HUES48 (cell line): ENCODE measurements around the gene CNTN1.
"Not testable (repeated sequence)": the region's sequence is repeated elsewhere in the genome, so short reads cannot be mapped to it uniquely, and the experiment has no call there.

Experiments
- H3K27ac ChIP-seq: one replicate; pipeline ENCODE4 v1.7.0; 2013; ENCODE audit warnings: low read depth, low read length, inconsistent platforms
- H3K27me3 ChIP-seq: 2 replicates; pipeline ENCODE4 v1.6.1; 2013; ENCODE audit warnings: mild to moderate bottlenecking, low read length; ENCODE audit not compliant: control insufficient read depth, insufficient read depth
- H3K36me3 ChIP-seq: 2 replicates; pipeline ENCODE4 v1.6.1; 2013; ENCODE audit warnings: low read length; ENCODE audit not compliant: control insufficient read depth, insufficient read depth
- H3K4me1 ChIP-seq: 2 replicates; pipeline ENCODE4 v1.6.1; 2013; ENCODE audit warnings: mild to moderate bottlenecking, low read length; ENCODE audit not compliant: control insufficient read depth, insufficient read depth
- H3K4me3 ChIP-seq: 2 replicates; pipeline ENCODE4 v1.5.1; 2013; ENCODE audit warnings: mild to moderate bottlenecking, low read depth, low read length
- H3K9ac ChIP-seq: 2 replicates; pipeline ENCODE4 v1.6.1; 2013; ENCODE audit warnings: mild to moderate bottlenecking, low read depth, low read length, moderate library complexity
- H3K9me3 ChIP-seq: 2 replicates; pipeline ENCODE4 v1.6.1; 2013; ENCODE audit warnings: low read length; ENCODE audit not compliant: control insufficient read depth, insufficient read depth

CNTN1 gene

GRCh38 chr12:41055875-41056577 lies 363.8 kb downstream of the CNTN1 start:
- H3K4me1 ChIP-seq, result no peaks in the 10 kb centered on the region
- H3K9me3 ChIP-seq, result no peaks in the 10 kb centered on the region
- H3K4me3 ChIP-seq, result no peak overlapping the region
- H3K27ac ChIP-seq, result no peak overlapping the region
- H3K36me3 ChIP-seq, result no peaks in the 10 kb centered on the region
- H3K9ac ChIP-seq, result no peak overlapping the region
- no peaks in the 10 kb centered on the region for H3K27me3 ChIP-seq

DNA sequence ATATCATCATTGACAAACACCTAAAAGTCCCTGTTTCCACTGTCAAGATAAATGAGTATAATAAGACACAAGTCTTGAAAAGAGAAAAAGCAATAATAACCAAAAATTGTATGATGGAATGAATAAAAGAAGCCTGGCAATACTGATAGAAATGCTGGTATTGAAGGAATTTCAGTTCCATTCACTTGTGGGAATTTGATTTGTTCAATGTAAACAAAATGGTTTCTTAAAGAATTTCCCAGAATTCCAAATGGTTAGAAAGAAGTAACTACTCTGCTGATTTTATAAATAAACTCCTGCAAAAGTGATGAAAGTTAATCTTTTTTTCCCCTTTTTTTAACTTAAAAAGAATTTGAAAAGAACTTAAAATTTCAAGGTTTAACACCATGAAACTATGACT lies 366.0 kb downstream of the CNTN1 start:
- Histone ChIP-seq H3K27ac (no peak overlapping the region), H3K4me1 (no peaks in the 10 kb centered on the region), H3K9me3 (no peaks in the 10 kb centered on the region), H3K36me3 (no peaks in the 10 kb centered on the region), H3K9ac (no peak overlapping the region), H3K4me3 (no peak overlapping the region), H3K27me3 (no peaks in the 10 kb centered on the region)

- no peak overlapping the region for H3K9ac ChIP-seq
- H3K9me3 ChIP-seq, result no peaks in the 10 kb centered on the region
- no peaks in the 10 kb centered on the region for H3K27me3 ChIP-seq
- no peak overlapping the region for H3K4me3 ChIP-seq
- no peaks in the 10 kb centered on the region for H3K4me1 ChIP-seq
- no peak overlapping the region for H3K27ac ChIP-seq
- H3K36me3 ChIP-seq, result no peaks in the 10 kb centered on the region
Measured at GRCh38 chr12:41061192-41061591, 369.0 kb downstream of the CNTN1 start.

- H3K27ac ChIP-seq, result no peak overlapping the region
- no peaks in the 10 kb centered on the region for H3K27me3 ChIP-seq
- H3K9me3 ChIP-seq, result no peaks in the 10 kb centered on the region
- H3K4me1 ChIP-seq, result 0 out of 2 replicates have a peak, but pooled peaks cover 8% of the 10 kb centered on the region
- no peaks in the 10 kb centered on the region for H3K36me3 ChIP-seq
- H3K9ac ChIP-seq, result no peak overlapping the region
- no peak overlapping the region for H3K4me3 ChIP-seq
Measured at GRCh38 chr12:41064411-41064810, 372.2 kb downstream of the CNTN1 start.

DNA sequence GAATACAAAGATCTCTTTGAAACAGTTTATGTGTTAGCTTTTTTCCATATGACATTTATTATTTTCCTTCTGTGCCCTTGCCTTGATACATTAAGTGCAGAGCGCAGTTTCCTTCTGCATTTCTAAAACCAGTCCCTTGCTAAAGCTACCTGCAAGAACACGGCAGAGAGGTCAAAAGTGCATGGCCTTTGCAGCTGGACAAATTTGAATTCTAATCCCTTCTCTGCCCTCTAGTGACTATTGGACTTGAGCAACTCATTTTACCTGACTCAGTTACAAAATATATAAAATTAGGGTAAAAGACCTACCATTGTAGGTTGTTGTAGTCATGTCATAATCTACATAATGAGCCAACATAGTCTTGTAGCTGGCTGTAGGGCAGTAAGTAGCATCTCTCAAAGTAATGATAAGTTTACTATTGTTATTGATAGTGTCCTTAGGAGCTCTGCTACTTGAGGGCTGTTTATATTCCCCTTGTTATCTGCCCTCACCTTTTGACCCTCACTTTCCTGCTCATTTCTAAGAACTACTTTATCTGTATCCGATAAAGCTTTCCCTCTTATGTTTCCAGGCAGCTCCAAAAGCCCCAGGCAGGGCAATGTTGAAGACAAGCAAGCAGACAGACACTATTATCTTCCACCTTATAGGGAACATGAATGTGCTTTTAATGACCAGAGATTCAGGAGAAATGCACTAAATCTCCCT lies 375.9 kb downstream of the CNTN1 start:
- no peak overlapping the region for H3K27ac ChIP-seq

GRCh38 chr12:41073633-41074472 lies 381.6 kb downstream of the CNTN1 start:
- no peak overlapping the region for H3K27ac ChIP-seq
- no peaks in the 10 kb centered on the region for H3K36me3 ChIP-seq
- H3K4me3 ChIP-seq, result no peak overlapping the region
- no peaks in the 10 kb centered on the region for H3K9me3 ChIP-seq
- H3K27me3 ChIP-seq, result no peaks in the 10 kb centered on the region
- no peaks in the 10 kb centered on the region for H3K4me1 ChIP-seq
- no peak overlapping the region for H3K9ac ChIP-seq

More for the DNA sequence above, 375.9 kb downstream of the CNTN1 start:
- H3K4me1 ChIP-seq, result 0 out of 2 replicates have a peak, but pooled peaks cover 8% of the 10 kb centered on the region
- H3K9me3 ChIP-seq, result no peaks in the 10 kb centered on the region
- no peak overlapping the region for H3K9ac ChIP-seq
- H3K4me3 ChIP-seq, result no peak overlapping the region
- H3K27me3 ChIP-seq, result no peaks in the 10 kb centered on the region
- no peaks in the 10 kb centered on the region for H3K36me3 ChIP-seq

DNA sequence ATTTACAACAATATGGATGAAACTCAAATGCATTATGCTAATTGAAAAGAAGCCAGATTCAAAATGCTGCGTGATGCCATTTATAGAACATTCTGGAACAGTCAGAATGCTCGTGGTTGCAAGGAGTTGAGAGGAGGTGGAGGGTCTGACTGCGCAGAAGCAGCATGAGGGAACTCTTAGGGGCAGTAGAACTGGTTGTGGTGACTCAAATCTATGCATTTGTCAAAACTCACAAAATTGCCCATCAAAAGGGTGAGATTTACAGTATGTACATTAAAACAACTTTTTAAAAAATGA lies 382.2 kb downstream of the CNTN1 start:
- Histone ChIP-seq H3K4me3 (no peak overlapping the region), H3K27me3 (no peaks in the 10 kb centered on the region), H3K9ac (no peak overlapping the region), H3K27ac (no peak overlapping the region), H3K36me3 (no peaks in the 10 kb centered on the region), H3K4me1 (no peaks in the 10 kb centered on the region), H3K9me3 (no peaks in the 10 kb centered on the region)

- H3K4me3 ChIP-seq, result no peak overlapping the region
- H3K4me1 ChIP-seq, result no peaks in the 10 kb centered on the region
- peaks cover 8% of the 10 kb centered on the region for H3K9me3 ChIP-seq
- no peaks in the 10 kb centered on the region for H3K27me3 ChIP-seq
- no peak overlapping the region for H3K9ac ChIP-seq
- H3K36me3 ChIP-seq, result no peaks in the 10 kb centered on the region
- no peak overlapping the region for H3K27ac ChIP-seq
Measured at GRCh38 chr12:41076114-41076513, 383.9 kb downstream of the CNTN1 start.

DNA sequence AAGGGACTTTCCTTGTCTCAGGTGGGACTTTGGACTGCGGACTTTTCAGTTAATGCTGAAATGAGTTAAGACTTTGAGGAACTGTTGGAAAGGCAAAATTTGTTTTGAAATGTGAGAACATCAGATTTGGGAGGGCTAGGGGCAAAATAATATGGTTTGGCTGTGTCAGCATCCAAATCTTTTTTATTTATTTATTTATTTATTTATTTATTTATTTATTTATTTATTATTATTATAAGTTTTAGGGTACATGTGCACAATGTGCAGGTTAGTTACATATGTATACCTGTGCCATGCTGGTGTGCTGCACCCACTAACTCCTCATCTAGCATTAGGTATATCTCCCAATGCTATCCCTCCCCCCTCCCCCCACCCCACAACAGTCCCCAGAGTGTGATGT lies 389.0 kb downstream of the CNTN1 start:
- not testable (repeated sequence) for H3K4me1 ChIP-seq, H3K9me3 ChIP-seq, H3K27me3 ChIP-seq, H3K36me3 ChIP-seq, H3K9ac ChIP-seq, H3K4me3 ChIP-seq, H3K27ac ChIP-seq

- Histone ChIP-seq H3K9ac (no peak overlapping the region), H3K27ac (no peak overlapping the region), H3K4me1 (no peaks in the 10 kb centered on the region), H3K9me3 (peaks cover 3% of the 10 kb centered on the region), H3K27me3 (no peaks in the 10 kb centered on the region), H3K4me3 (no peak overlapping the region), H3K36me3 (no peaks in the 10 kb centered on the region)
Measured at GRCh38 chr12:41089438-41089837, 397.2 kb downstream of the CNTN1 start.

- Histone ChIP-seq H3K27ac (no peak overlapping the region), H3K4me1 (no peaks in the 10 kb centered on the region), H3K9ac (no peak overlapping the region)
Measured at GRCh38 chr12:41092115-41092514, 399.9 kb downstream of the CNTN1 start.

More at GRCh38 chr12:41092115-41092514, 399.9 kb downstream of the CNTN1 start:
- H3K9me3 ChIP-seq, result peaks cover 3% of the 10 kb centered on the region
- no peak overlapping the region for H3K4me3 ChIP-seq
- no peaks in the 10 kb centered on the region for H3K36me3 ChIP-seq
- H3K27me3 ChIP-seq, result no peaks in the 10 kb centered on the region
